ENCODE measurements around the gene GALNT17.

Gene GALNT17

GRCh38 chr7:71553306-71553705 lies 421.4 kb downstream of the GALNT17 start:
- Histone ChIP-seq H3K27me3 (replicated peaks; ENCODE audit: insufficient read depth, low read length) (no peaks in the 10 kb centered on the region), H3F3A (ENCODE audit: insufficient read depth, low read length) (no peaks in the 10 kb centered on the region), H4K20me1 (ENCODE audit: insufficient read depth, low read length) (no peaks in the 10 kb centered on the region), H3K27ac (ENCODE audit: low read length) (no peak overlapping the region), H3K79me2 (ENCODE audit: low read length) (no peaks in the 10 kb centered on the region), H3K36me3 (replicated peaks; ENCODE audit: insufficient read depth, low read length) (no peaks in the 10 kb centered on the region), H2AFZ (ENCODE audit: low read length) (no peak overlapping the region), H3K4me3 (ENCODE audit: low read length) (no peak overlapping the region), H3K9me2 (replicated peaks; ENCODE audit: insufficient read depth, low read length) (no peaks in the 10 kb centered on the region), H3K4me2 (ENCODE audit: low read depth, low read length) (no peak overlapping the region), H3K9ac (ENCODE audit: low read length) (no peak overlapping the region), H3K4me1 (ENCODE audit: low read length) (no peaks in the 10 kb centered on the region), H3K9me3 (replicated peaks; ENCODE audit: insufficient read depth, low read length) (no peaks in the 10 kb centered on the region)
- TF ChIP-seq EZH2 (optimal IDR thresholded peaks at IDR 0.05; ENCODE audit: low read depth, low read length): no peak
- TF ChIP-seq CTCF (IDR thresholded peaks at IDR 0.05; ENCODE audit: low read length): no peak
- no peak for TF ChIP-seq EZH2phosphoT487 (IDR thresholded peaks at IDR 0.05; ENCODE audit: low read length)
- no peak for DNase-seq

- Histone ChIP-seq H3K9ac (ENCODE audit: low read length) (no peak overlapping the region), H3K9me3 (replicated peaks; ENCODE audit: insufficient read depth, low read length) (no peaks in the 10 kb centered on the region), H3K4me1 (ENCODE audit: low read length) (no peaks in the 10 kb centered on the region), H3K4me3 (ENCODE audit: low read length) (no peak overlapping the region), H3K36me3 (replicated peaks; ENCODE audit: insufficient read depth, low read length) (no peaks in the 10 kb centered on the region), H3K79me2 (ENCODE audit: low read length) (no peaks in the 10 kb centered on the region), H3K4me2 (ENCODE audit: low read depth, low read length) (no peak overlapping the region), H4K20me1 (ENCODE audit: insufficient read depth, low read length) (no peaks in the 10 kb centered on the region), H3K27me3 (replicated peaks; ENCODE audit: insufficient read depth, low read length) (no peaks in the 10 kb centered on the region), H2AFZ (ENCODE audit: low read length) (no peak overlapping the region), H3K27ac (ENCODE audit: low read length) (no peak overlapping the region), H3K9me2 (replicated peaks; ENCODE audit: insufficient read depth, low read length) (no peaks in the 10 kb centered on the region), H3F3A (ENCODE audit: insufficient read depth, low read length) (no peaks in the 10 kb centered on the region)
- DNase-seq: no peak
- TF ChIP-seq EZH2 (optimal IDR thresholded peaks at IDR 0.05; ENCODE audit: low read depth, low read length) (no peak), CTCF (IDR thresholded peaks at IDR 0.05; ENCODE audit: low read length) (no peak), EZH2phosphoT487 (IDR thresholded peaks at IDR 0.05; ENCODE audit: low read length) (no peak)
Measured at GRCh38 chr7:71555758-71556157, 423.8 kb downstream of the GALNT17 start.

- no peak overlapping the region for H2AFZ ChIP-seq (ENCODE audit: low read length)
Measured at GRCh38 chr7:71558806-71559613, 427.1 kb downstream of the GALNT17 start.

More at GRCh38 chr7:71558806-71559613, 427.1 kb downstream of the GALNT17 start:
- no peak overlapping the region for H3K4me2 ChIP-seq (ENCODE audit: low read depth, low read length)
- no peaks in the 10 kb centered on the region for H3K27me3 ChIP-seq (replicated peaks; ENCODE audit: insufficient read depth, low read length)
- H3K4me3 ChIP-seq (ENCODE audit: low read length): no peak overlapping the region
- H3K9me2 ChIP-seq (replicated peaks; ENCODE audit: insufficient read depth, low read length): no peaks in the 10 kb centered on the region
- DNase-seq: no peak
- no peaks in the 10 kb centered on the region for H3K9me3 ChIP-seq (replicated peaks; ENCODE audit: insufficient read depth, low read length)
- no peak overlapping the region for H3K9ac ChIP-seq (ENCODE audit: low read length)
- H3K27ac ChIP-seq (ENCODE audit: low read length): no peak overlapping the region
- H3K79me2 ChIP-seq (ENCODE audit: low read length): no peaks in the 10 kb centered on the region
- no peaks in the 10 kb centered on the region for H3K4me1 ChIP-seq (ENCODE audit: low read length)
- TF ChIP-seq CTCF (IDR thresholded peaks at IDR 0.05; ENCODE audit: low read length) (no peak), EZH2 (optimal IDR thresholded peaks at IDR 0.05; ENCODE audit: low read depth, low read length) (no peak)
- H4K20me1 ChIP-seq (ENCODE audit: insufficient read depth, low read length): no peaks in the 10 kb centered on the region
- H3K36me3 ChIP-seq (replicated peaks; ENCODE audit: insufficient read depth, low read length): no peaks in the 10 kb centered on the region
- no peaks in the 10 kb centered on the region for H3F3A ChIP-seq (ENCODE audit: insufficient read depth, low read length)
